ENCODE measurements around the gene ACE. TPM values are rescaled to one million over a fixed set of nuclear protein-coding genes. Genes with fewer than 3 reads are reported as not detected.

ACE gene
- total RNA-seq: 17.2 and 52.6 TPM in 2 replicates

DNA sequence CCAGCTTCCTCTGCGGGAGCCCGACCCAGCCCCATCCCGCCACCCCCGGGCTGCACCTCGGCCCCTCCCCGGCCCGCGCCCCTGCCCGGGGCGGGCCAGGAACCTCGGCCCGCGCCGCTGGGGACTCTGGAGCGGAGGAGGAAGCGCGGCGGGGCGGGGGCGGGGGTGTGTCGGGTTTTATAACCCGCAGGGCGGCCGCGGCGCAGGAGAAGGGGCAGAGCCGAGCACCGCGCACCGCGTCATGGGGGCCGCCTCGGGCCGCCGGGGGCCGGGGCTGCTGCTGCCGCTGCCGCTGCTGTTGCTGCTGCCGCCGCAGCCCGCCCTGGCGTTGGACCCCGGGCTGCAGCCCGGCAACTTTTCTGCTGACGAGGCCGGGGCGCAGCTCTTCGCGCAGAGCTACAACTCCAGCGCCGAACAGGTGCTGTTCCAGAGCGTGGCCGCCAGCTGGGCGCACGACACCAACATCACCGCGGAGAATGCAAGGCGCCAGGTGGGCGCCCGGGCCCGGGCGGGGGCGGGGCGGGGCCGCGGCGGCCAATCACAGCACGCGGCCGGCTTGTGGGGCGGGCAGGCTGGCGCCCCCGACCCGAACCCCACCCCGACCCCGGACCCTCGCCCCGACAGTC lies at the start of gene ACE:
Gene ACE (plus strand): TSS at position 208 of the 626 bp plus-strand sequence. CDS start 34 bp downstream, at position 242.

DNA sequence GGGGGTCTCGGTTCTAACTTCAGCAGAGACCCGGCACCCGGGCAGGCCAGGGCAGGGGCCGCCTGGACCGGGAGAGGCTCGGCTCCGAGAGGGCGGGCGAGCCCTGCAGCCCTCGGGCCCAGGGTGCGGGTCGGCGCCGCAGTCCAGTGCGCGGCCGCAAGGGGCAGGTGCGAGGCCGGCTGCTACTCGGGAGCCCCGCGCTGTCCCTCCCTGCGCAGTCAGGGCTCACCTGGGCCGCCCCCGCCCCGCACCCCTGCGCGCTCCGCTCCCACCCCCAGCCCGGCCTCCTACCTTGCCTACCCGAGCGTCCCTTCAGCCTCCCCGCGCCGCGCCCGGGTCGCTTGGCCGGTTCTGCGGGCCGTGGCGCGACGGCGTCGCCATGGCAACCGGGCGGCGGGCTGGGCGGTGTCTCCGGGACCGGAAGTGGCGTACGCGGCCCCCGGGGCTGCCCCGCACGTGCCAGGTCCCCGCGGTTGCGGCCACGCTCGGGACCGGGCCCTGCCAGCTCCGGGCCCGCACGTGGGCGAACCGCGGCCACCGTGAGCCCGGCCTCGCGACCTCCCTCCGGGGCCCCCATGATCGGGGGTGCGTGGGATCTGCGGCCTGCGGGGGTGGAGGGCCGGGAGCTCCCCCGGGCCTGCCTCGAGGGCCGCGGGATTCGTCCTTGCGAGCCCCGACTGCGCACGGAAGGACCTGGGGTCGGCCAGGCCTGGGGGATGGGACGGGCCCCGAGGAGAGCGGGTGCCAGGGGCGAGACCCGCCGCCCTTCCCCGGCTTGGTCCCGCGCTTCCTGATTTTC lies 30.7 kb upstream of the ACE start, which contains the start of gene CYB561:
Gene CYB561 (minus strand): TSS at position 353 of the 799 bp plus-strand sequence. CDS start 8,759 bp downstream, outside the sequence.

GRCh38 chr17:63523253-63523855 lies 46.5 kb downstream of the ACE start, which contains the start of gene KCNH6:
Gene KCNH6, plus strand, starts transcription at chr17:63523358. Its CDS starts 56 bp downstream, at chr17:63523414.

Other genes starting within 250 kb of the ACE start
- gene CYB561, start 30.8 kb upstream of the ACE start, total RNA-seq: 13.6 and 26.4 TPM in 2 replicates
- under 0.01 TPM in 1 of 2 replicates, not detected in the other for gene KCNH6, start 46.3 kb downstream of the ACE start, total RNA-seq
- 15.3 and 20.5 TPM in 2 replicates for gene DCAF7, start 73.4 kb downstream of the ACE start, total RNA-seq
- gene TACO1, start 123.8 kb downstream of the ACE start, total RNA-seq: 25.4 and 27.0 TPM in 2 replicates
- gene MAP3K3, start 145.4 kb downstream of the ACE start, total RNA-seq: 70.2 and 84.3 TPM in 2 replicates
- 28.3 and 28.4 TPM in 2 replicates for gene LIMD2, start 223.1 kb downstream of the ACE start, total RNA-seq